ENCODE measurements around the gene BBX.
A peak's percentile ranks its signal among the peaks of the same experiment; 100 is the strongest.
"Not testable (repeated sequence)": the region's sequence is repeated elsewhere in the genome, so short reads cannot be mapped to it uniquely, and the experiment has no call there.

The BBX gene

GRCh38 chr3:107810171-107811071 is 287.7 kb downstream of the BBX start:
- peak in 1 of 3 experiments; percentile 8 for DNase-seq

- no peak for DNase-seq
Observed at GRCh38 chr3:107813026-107813425, 290.3 kb downstream of the BBX start.

- DNase-seq, result peak in 2 of 3 experiments; percentile 20 to 48
Observed at GRCh38 chr3:107816107-107816506, 293.3 kb downstream of the BBX start.

- DNase-seq, result no peak
Observed at GRCh38 chr3:107817076-107817475, 294.3 kb downstream of the BBX start.

GRCh38 chr3:107818025-107818424 is 295.3 kb downstream of the BBX start:
- DNase-seq, result no peak

- no peak for DNase-seq
Observed at GRCh38 chr3:107819656-107820055, 296.9 kb downstream of the BBX start.

GRCh38 chr3:107822308-107822707 is 299.5 kb downstream of the BBX start:
- DNase-seq, result no peak

GRCh38 chr3:107824822-107825371 is 302.1 kb downstream of the BBX start:
- peak in 1 of 3 experiments; percentile 11 for DNase-seq

- DNase-seq, result peak in 1 of 3 experiments; percentile 11
Observed at GRCh38 chr3:107825556-107825955, 302.8 kb downstream of the BBX start.

GRCh38 chr3:107826727-107827126 is 304.0 kb downstream of the BBX start:
- DNase-seq, result no peak

- DNase-seq, result no peak
Observed at GRCh38 chr3:107829185-107829584, 306.4 kb downstream of the BBX start.

- DNase-seq, result no peak
Observed at GRCh38 chr3:107831590-107831989, 308.8 kb downstream of the BBX start.

- no peak for DNase-seq
Observed at GRCh38 chr3:107833043-107833442, 310.3 kb downstream of the BBX start.

GRCh38 chr3:107833722-107834416 is 311.1 kb downstream of the BBX start:
- no peak for DNase-seq

- not testable (repeated sequence) for DNase-seq
Observed at GRCh38 chr3:107835001-107835400, 312.2 kb downstream of the BBX start.

- no peak for DNase-seq
Observed at GRCh38 chr3:107837895-107838612, 315.3 kb downstream of the BBX start.

- DNase-seq, result no peak
Observed at GRCh38 chr3:107841831-107842230, 319.1 kb downstream of the BBX start.

GRCh38 chr3:107842940-107843339 is 320.2 kb downstream of the BBX start:
- no peak for DNase-seq

GRCh38 chr3:107845380-107846278 is 322.9 kb downstream of the BBX start:
- no peak for DNase-seq

GRCh38 chr3:107846279-107846852 is 323.6 kb downstream of the BBX start:
- peak in 2 of 3 experiments; percentile 60 to 77 for DNase-seq

- no peak for DNase-seq
Observed at GRCh38 chr3:107847791-107848190, 325.0 kb downstream of the BBX start.

All from NCI-H1417 (cell line).